ENCODE results near the gene ABCC3.

Gene ABCC3

DNA sequence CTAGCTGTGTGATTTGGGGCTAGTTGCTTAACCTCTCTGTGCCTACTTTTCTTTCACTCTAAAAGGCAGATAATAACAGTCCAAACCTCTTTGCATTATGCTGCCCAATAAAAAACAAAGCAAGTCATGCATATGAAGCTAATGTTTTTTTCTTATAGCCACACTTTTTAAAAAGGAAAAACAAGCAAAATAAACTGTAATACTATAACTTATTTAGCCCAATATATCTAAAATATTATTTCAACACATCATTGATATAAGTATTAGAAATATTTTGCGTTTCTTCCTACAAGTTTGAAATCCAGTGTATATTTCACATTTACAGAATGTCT, 50.6 kb downstream of the ABCC3 start:
- DNase-seq (ENCODE audit: extremely low spot score) = no peak
- no peak for TF ChIP-seq CTCF (IDR thresholded peaks at IDR 0.05; ENCODE audit: control extremely low read depth, extremely low read depth, low read depth, missing control alignments)
- POLR2A ChIA-PET = no interaction called here
- CTCF ChIA-PET = interaction anchor here (1.3 to 1.9 kb wide), 3 partner anchors 9 to 135 kb away, joined by 3 to 5 read pairs (median 3); no protein-coding TSS in a partner anchor

- ChIA-PET CTCF (interaction anchor here (1.3 to 1.4 kb wide), 2 partner anchors 53 to 136 kb away, joined by 3 read pairs; no protein-coding TSS in a partner anchor), POLR2A (no interaction called here)
- DNase-seq (ENCODE audit: extremely low spot score) = no peak
- no peak for TF ChIP-seq CTCF (IDR thresholded peaks at IDR 0.05; ENCODE audit: control extremely low read depth, extremely low read depth, low read depth, missing control alignments)
Measured at GRCh38 chr17:50685691-50686493, 51.2 kb downstream of the ABCC3 start.

DNA sequence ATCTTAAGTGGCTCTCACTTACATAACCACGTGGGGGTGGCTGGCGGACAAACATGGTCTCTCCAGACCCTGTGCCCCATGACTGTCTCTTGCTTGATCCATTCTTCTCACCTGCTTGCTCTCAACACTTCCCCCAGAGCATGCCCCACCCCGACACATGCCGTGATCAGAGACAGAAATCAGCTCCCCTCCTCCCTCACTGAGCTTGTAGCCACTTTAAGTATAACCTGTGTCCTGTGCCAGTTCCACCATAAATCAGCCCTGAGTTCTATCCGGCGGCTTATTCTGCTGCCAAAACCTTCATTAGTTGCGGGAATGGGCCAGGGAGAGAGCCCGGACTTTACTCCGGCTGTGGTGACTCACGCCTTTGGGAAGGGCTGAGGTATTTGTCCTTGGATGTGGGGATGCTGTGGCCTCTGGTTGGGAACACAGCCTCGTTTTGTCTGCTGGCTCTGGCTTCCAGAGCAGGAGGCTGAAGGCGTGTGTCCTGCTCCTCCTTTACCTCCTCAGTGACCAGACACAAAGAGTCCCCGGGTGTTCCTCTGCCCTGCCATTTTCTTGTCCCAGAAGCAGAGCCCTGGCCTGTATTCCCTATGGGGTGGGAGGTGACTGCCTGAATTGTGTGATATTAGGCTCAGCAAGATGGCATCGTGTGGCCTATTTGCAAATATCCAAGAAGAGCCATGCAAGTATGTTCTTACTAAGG, 52.0 kb downstream of the ABCC3 start:
- TF ChIP-seq CTCF (IDR thresholded peaks at IDR 0.05; ENCODE audit: control extremely low read depth, extremely low read depth, low read depth, missing control alignments) = no peak
- POLR2A ChIA-PET = no interaction called here
- CTCF ChIA-PET = interaction anchor here (1.3 kb wide), 1 partner anchor 53 kb away, joined by 3 read pairs; no protein-coding TSS in a partner anchor
- no peak for DNase-seq (ENCODE audit: extremely low spot score)

- ChIA-PET POLR2A (no interaction called here), CTCF (no interaction called here)
- no peak for TF ChIP-seq CTCF (IDR thresholded peaks at IDR 0.05; ENCODE audit: control extremely low read depth, extremely low read depth, low read depth, missing control alignments)
- DNase-seq (ENCODE audit: extremely low spot score) = no peak
Measured at GRCh38 chr17:50687200-50688066, 52.8 kb downstream of the ABCC3 start.

- POLR2A ChIA-PET = no interaction called here
- CTCF ChIA-PET = no interaction called here
- TF ChIP-seq CTCF (IDR thresholded peaks at IDR 0.05; ENCODE audit: control extremely low read depth, extremely low read depth, low read depth, missing control alignments) = no peak
- no peak for DNase-seq (ENCODE audit: extremely low spot score)
Measured at GRCh38 chr17:50688245-50688644, 53.6 kb downstream of the ABCC3 start.

DNA sequence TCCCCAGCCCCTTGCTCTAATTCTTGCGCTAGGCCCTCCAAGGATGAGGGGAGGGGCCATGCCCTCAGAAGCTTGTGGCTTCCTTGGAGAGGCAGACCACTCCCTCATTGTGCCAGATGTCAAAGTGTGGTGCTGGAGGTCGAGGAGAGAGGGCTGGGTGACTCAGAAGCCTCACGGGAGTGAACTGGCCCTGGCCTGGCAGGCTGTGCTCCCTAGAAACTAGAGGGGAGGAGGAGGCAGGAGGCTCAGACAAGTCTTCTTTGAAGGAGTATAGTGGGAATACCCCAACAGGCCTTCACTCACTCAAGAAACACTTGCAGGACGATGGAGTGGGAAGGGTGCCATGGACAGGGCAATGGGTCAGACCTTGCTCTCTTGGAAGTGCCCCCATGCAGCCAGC, 54.6 kb downstream of the ABCC3 start:
- no peak for DNase-seq (ENCODE audit: extremely low spot score)
- no peak for TF ChIP-seq CTCF (IDR thresholded peaks at IDR 0.05; ENCODE audit: control extremely low read depth, extremely low read depth, low read depth, missing control alignments)
- POLR2A ChIA-PET = no interaction called here
- CTCF ChIA-PET = no interaction called here

Measured in GM10248 (cell line).